Jurkat, Clone E6-1 (cell line): ENCODE measurements around the gene DNAI2. TPM values are rescaled to one million over a fixed set of nuclear protein-coding genes. Genes with fewer than 3 reads are reported as not detected.

Experiments used
- DNase-seq: peaks from one replicate; pipeline ENCODE4 v3.0.0-alpha.2; 2011; ENCODE audit warnings: low read depth, low spot score
- H3K4me3 ChIP-seq: 2 replicates; pipeline ENCODE4 v1.5.1; 2011; ENCODE audit warnings: mild to moderate bottlenecking, low read length, control low read depth, moderate library complexity
- polyA plus RNA-seq: library from polyadenylated mRNA; unstranded; fragments of >200 nt; gene quantifications from one replicate; pipeline ENCODE4 v1.2.1, GENCODE V29; 2012; ENCODE audit warnings: missing spikeins; ENCODE audit not compliant: insufficient read length, insufficient read depth

The DNAI2 gene, protein sequence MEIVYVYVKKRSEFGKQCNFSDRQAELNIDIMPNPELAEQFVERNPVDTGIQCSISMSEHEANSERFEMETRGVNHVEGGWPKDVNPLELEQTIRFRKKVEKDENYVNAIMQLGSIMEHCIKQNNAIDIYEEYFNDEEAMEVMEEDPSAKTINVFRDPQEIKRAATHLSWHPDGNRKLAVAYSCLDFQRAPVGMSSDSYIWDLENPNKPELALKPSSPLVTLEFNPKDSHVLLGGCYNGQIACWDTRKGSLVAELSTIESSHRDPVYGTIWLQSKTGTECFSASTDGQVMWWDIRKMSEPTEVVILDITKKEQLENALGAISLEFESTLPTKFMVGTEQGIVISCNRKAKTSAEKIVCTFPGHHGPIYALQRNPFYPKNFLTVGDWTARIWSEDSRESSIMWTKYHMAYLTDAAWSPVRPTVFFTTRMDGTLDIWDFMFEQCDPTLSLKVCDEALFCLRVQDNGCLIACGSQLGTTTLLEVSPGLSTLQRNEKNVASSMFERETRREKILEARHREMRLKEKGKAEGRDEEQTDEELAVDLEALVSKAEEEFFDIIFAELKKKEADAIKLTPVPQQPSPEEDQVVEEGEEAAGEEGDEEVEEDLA
- not detected for polyA plus RNA-seq

DNA sequence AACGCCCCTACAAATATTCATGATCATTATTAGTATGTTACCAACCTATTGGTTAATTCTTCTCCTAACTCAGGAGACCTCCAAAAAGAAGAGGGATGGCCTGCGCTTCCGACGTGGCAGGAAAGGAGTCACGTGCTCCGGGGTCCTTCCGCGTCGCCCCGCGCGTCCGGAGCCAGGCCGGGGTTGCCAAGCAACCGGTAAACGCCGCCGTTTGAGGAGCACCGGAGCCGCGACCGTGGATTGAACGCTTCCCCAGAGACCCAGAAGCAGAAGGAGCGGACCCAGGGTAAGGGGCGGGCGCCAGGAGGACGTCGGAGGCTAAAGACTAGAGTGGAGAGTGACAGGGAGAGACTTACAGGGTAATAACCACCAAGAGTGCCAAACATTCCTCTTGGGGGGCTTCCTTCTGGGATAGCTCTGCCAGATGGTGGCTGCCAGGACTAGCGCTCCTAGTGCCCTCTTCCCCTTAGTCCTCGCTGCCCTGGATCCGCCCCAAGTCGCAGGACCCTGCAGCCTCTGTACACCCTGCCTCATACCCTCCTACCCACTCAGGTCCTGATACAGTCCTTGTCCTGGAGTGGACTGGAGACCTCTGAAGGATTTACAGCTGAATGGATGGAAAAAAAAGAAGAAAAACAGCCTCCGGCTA is at the start of gene DNAI2:
DNAI2 (plus strand) TSS at position 175 of the 649 bp plus-strand sequence. CDS start 7,584 bp downstream, outside the sequence.
- no peak within 1 kb of the TSS for H3K4me3 ChIP-seq
- DNase-seq = no peak

DNA sequence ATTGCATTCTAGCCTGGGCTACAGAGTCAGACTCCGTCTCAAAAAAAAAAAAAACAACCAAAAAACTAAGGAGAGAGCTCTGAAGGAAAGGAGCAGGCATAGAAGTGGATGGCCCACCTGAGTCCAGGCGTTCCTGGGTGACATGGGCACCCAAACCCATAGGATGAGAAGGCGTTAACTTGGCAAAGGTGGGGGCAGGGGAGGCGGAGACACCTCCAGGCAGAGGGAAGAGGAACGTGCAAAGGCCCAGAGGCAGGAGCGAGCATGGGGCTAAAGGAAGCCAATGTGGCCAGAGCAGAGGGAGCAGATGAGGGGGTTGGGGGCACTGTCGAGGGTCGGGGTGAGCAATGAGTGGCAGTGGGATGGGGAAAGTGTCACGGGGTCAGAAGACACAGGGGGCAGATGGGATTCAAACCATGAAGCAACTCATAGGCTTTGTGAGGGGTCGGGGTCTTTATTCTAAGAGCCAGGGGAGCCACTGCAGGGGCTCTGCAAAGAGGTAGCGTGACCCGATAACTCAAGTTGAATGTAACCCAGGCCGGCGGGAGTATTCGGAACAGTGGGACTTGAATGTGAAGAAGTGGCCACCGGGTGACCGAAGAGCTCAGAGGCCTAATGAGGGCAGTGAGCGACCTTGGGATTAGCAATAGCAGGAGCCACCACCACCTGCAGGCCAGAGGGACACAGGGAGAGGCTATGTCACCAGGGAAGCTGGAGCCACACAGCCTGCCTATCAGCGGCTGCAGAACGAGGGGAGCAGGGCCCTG is 48.9 kb upstream of the DNAI2 start:
- H3K4me3 ChIP-seq = no peak overlapping the region
- DNase-seq = no peak

DNA sequence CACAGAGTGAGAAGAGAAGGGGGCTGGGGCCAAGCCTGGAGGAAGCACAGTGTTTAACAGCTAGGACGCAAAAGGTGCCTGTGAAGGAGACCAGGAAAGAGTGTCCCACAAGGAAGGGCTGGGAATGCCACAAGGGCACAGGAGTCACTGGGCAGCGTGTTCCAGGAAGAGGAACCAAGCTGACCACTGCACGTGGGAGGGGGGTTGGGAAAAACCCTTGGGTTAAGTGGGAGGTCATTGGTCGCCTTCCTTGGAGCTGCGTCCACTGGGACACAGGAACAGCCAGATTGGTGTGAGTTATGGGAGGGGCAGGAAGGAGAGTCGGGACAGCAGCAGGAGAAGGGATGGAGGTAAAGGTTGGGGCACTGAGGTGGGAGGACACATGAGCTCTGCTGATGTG is 47.8 kb upstream of the DNAI2 start:
- DNase-seq = no peak
- H3K4me3 ChIP-seq = no peak overlapping the region

DNA sequence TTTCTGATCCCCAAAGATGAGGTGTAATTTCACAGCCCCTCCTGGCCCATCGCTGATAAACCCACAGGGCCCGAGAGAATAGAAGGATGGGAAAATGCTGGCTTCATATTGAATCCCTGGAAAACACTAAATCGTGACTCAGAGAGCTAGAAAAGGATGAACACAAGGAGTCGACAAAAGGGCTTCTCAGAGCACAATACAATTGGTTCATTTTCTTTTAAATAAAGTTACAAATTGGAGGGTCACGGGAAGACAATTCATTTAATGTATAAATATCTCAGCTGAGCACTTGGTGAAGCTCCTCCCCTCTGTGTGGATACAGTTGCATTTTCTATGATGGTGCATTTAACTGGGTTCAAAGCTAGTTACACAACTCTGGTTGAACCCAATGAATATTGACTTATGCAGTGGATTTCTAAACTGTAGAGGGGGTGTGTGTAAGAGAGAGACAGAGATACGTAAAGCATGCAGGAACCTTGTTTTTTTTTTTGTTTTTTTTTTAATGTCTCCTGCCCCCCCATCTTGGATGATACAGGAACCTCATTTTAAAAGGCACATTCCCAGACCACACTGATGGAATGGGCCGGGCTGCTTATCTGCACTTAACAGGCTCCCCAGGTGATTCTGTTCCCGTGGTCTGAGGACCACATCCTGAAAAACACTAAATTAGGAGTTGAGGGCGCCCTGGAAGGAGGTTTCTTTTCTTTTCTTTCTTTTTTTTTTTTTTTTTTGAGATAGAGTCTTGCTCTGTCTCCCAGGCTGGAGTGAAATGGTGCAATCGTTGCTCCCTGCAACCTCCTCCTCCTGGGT is 46.6 kb upstream of the DNAI2 start:
- H3K4me3 ChIP-seq = no peak overlapping the region
- DNase-seq = no peak

DNA sequence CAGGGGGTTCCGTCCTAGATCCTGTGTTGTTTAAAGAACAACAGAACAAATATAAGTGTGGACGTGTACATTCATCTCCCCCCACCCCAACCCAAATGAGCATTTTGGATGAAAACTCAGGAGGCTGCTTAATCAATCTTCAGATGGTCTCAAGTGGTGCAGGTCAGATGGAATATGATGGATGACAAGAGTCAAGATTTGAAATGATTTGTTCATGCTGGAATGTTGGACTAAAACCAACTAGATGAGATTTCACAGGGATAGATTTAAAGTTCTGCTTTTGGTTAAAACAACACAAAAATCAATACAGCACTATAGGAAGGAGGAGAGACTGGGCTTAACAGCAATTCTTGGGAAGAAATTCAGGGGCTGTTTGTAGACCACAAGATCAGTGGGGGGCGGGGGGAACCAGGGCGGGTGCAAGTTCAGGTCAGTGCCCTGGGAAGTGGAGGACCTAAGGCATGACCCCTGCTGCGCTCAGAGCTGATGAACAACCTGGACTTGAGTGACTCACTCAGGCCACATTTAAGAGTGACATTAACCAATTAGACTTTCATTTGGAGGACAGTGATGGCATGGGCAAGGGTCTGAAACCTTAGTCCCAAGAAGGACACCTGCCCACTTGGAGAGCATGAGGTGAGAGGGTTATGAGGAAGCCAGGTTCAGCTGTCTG is 45.6 kb upstream of the DNAI2 start:
- DNase-seq = no peak
- H3K4me3 ChIP-seq = no peak overlapping the region

DNA sequence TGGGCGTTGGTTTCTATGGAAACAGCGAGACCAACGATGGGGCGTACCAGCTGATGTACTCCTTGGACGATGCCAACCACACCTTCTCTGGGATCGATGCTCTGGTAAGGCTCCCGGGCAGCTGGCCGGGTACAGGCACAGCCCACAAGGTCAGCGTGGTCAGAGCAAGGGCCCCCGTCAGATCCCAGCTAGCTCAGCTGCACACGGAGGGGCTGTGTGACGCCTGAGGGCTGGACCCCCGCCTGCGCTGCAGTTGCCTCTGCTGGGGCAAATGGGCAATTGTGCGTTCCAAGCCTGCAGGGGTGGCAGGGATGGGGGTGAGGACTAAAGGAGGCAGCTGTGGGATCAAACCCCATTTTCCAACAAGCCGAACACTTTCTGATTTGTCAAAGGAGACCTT is 43.1 kb upstream of the DNAI2 start:
- H3K4me3 ChIP-seq = no peak overlapping the region
- DNase-seq = no peak

DNA sequence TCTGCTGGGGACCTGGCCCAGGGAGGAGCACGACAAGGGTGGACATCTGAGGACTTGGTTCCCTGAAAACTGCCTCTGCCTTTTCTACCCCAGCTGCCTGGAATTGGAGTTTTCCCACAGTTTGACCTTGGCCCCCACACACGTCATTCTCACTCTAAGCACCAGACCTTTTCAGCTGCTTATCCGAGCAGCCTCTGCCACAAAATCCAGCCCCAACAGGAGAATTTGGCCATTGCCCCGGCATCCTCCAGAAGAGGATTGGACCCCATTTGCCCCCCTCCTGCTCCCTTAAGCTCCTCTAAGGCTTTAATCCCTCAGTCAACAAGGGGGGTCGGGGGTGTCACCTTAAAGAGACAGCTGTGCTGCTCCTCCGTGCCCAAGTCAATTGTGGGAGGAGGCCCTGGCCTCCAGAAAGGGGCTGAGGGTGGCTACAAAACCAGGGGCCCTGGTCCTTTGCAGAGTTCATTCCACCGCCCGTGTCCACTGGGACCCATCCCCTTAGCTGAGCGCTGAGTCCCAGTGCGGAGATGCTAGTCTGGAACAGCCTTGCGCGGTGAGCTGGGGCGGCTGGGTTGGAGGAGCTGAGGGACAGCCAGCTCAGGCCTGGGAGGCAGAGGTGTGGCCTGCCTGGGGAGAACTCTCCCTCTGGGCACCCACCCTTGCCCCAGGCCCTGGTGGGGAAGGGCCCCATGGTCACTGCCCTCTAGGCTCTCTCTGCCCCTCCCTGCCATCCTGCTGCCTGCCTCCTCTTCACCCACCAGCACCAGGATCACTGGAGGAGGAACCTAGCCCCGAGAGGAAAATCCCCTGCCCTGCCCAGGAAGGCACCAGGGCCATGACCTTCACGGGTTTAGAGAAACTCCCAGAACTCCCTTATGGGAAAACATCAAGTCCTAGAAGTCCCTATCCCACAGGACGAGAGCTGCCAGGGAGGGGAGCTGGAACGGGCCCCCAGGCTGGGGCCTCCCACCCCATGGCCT is 41.8 kb upstream of the DNAI2 start:
- DNase-seq = no peak
- H3K4me3 ChIP-seq = no peak overlapping the region

DNA sequence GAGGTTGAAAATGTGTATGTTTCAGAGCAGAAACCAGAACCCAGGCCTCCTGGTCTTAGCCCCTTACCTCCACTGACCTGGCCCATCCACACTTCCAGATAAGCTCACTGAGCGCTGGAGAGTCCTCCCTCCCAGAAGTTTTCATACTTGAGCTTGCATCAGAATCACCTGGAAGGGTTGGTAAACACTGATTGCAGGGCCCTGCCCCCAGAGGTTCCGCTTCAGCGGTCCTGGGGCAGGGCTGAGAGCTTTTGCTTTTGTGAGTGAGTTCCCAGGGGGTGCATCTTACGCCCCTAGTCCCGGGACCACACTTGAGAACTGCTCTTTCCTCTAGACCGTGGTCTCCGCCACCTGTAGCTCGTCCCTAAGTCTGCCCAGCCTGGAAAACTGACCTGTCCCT is 40.1 kb upstream of the DNAI2 start:
- H3K4me3 ChIP-seq = no peak overlapping the region
- no peak for DNase-seq

DNA sequence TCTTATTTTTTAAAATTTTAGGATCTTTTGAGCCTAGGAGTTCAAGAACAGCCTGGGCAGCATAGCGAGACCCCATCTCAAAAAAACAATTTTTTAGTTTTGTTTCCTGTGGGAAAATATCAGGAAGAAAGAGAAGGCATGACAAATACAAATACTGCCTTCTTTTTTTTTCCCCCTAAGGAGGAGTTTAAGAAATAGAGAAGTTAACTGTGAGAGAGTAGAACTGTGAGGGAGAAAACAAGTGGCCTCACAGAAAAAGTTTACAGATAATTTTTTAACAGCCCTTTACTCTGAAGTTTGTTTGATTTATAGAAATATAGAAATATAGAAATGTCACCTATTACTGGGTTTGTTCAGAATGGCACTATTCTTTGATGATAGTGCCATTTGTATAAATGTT is 39.5 kb upstream of the DNAI2 start:
- H3K4me3 ChIP-seq = no peak overlapping the region
- DNase-seq = no peak

DNA sequence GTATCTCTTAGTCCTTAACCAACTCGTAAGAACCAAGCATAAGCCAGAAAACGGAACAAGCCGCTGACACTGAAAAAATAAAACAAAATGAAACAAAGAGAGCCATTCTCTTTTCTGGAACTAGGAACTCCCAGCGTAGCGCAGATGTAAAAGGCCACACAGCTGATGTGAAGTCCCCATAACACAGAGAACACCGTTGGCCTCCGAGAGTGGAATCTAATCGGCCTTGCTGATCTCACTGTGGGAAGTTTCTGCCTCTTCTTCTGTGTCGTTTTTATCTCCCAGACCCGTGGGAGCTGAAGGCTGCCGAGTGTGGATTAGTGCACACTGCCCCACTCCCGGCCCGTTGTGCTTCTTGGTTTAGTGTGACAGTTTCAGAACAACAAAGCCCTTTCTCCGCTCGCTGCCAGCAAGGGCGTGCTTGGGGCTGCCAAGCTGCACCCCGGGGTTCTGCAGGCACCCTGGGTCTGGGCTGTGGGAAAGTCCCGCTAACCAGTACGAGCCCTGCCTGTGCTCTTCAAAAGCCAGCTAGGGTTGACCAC is 38.9 kb upstream of the DNAI2 start:
- no peak for DNase-seq
- no peak overlapping the region for H3K4me3 ChIP-seq

DNA sequence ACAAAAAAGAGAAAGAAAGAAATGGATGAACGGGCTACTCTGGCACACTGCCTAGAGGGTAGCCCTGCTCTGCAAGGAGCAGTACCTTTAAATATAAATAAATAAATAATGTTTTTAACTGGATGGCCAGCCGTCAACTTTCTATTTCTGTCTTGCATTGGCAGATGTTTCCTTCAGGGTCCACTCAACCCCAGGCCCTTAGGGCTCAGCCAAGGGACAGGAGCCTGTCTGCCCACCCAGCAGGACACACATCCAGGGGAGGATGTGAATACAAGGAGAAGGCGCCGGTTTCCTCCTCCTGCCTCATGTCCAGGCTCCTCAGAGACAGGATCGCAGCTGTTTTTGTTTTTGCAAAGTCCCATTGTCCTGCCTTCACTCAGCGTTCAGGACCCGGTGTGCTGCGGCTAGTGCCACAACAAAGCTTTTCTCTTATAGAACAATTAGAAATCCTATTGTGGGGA is 38.1 kb upstream of the DNAI2 start:
- no peak overlapping the region for H3K4me3 ChIP-seq
- no peak for DNase-seq

DNA sequence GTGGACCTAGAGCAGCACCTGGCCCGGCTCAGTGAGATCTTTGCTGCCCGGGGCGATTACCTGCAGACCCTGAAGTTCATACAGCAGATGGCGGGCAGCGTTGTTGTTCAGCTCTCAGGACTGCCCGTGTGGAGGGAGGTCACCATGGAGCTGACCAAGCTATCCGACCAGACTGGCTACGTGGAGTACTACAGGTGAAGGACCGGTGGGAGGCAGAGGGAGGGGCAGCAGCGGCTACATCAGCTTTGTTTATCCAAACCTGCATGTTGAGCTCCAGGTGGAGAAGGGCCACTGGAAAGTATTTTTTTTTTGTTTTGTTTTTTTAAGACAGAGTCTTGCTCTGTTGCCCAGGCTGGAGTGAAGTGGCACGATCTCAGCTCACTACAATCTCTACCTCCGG is 36.7 kb upstream of the DNAI2 start:
- H3K4me3 ChIP-seq = no peak overlapping the region
- DNase-seq = no peak

DNA sequence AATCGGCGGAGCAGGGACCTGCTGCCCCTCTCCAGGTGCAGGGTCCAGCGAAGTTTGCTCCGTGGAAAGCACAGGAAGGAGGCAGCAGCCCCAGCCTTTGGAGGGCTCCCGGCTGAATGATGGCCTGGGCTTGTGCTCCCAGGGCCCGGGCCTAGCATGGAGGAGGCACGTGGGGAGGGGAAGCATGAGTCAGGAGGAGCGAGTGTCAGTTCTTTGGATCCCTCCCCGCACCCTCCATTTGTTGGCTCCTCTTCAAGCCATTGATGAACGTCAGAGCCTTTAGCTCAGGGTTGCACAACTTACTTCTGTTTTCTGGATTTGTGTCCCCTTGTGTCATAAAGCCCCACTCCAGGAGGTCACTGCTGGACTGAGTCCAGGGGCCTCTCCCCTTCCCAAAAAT is 34.9 kb upstream of the DNAI2 start:
- H3K4me3 ChIP-seq = no peak overlapping the region
- no peak for DNase-seq

DNA sequence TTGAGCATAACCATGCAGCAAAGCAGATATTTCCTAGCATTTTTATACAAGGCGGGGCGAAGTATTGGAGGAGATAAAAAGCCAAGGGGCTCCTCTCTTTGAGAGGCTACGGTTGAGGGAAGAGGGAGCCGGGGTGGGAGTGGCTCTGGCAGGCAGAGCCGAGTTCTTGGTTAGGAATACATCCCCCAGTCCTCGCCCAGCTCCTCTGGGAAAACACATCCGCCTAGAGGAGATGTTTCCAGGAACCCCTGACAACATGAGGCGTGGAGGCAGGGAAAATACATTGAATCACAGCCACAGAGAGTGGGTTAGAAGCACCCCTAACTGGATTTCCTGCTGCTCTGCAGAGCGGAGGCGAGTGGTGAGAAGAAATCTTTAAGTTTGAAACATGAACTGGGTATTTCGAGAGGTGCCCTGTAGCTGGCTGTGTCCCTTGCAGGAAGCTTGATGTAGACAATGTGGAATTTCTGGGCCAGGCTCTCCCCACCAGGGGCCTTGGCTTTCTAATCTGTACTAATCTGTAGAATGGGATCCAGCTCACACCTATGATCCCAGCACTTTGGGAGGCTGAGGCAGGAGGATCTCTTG is 33.3 kb upstream of the DNAI2 start:
- DNase-seq = no peak
- H3K4me3 ChIP-seq = no peak overlapping the region

DNA sequence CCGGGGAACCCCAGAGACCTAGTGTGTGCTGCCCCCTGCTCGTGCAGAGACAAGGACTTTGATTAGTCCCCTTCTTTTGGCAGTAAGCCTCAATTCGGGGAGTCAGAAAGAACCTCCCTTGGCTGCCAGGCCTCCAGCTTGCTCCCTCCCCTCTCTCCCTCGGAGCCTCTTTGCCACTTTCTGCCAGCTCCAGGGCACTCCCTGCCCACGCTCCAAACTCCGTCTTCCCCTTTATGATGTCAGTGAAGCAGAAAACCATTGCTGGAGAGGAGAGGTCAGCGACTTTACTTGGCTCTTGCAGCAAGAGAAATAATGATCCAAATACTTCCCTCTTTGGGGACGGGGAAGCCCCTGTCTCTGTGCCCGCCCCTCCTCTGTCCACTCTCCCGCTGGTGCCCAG is 32.6 kb upstream of the DNAI2 start:
- H3K4me3 ChIP-seq = no peak overlapping the region
- DNase-seq = no peak

DNA sequence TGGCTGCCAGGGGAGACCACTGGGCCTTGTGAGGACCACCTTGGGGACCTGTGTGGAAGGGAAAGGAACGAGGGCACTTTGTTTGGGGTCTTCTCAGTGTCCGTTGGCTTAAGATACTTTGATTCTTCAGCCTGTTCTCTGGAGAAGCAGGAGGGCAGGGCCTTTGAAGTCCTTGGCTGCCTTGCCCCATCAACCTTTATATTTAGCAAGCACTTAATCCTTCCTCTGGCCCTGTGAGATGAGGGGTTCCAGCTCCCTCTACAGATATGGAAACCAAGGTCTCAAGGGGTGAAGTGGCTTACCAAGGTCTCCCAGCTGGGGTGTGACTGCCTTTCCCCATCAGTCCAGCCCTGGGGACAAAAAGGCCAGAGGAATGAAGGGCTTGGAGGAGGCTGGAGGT is 32.2 kb upstream of the DNAI2 start:
- no peak for DNase-seq

More for the DNA sequence above, 32.2 kb upstream of the DNAI2 start:
- H3K4me3 ChIP-seq = no peak overlapping the region
